HG03575 (cell line): ENCODE results near the gene CXCR6.
"Not testable (repeated sequence)": the region's sequence is repeated elsewhere in the genome, so short reads cannot be mapped to it uniquely, and the experiment has no call there.

Source experiments
- ATAC-seq: cut with Tn5 transposase; IDR thresholded peaks from one replicate; pipeline ENCODE4 v1.9.1; 2021; ENCODE audit not compliant: unreplicated experiment, insufficient number of reproducible peaks, low FRiP score; ENCODE audit errors: extremely low read depth

Gene CXCR6

GRCh38 chr3:45997499-45997898, 54.2 kb downstream of the CXCR6 start:
- not testable (repeated sequence) for ATAC-seq

GRCh38 chr3:45997942-45998341, 54.7 kb downstream of the CXCR6 start:
- no peak for ATAC-seq
